HG02852 (cell line): ENCODE results near the gene STK4.

Experiments used
- ATAC-seq: cut with Tn5 transposase; IDR thresholded peaks from one replicate; pipeline ENCODE4 v1.9.1; 2021; ENCODE audit warnings: mild to moderate bottlenecking, moderate library complexity; ENCODE audit not compliant: unreplicated experiment

STK4 gene

GRCh38 chr20:45080867-45081624 is 114.7 kb downstream of the STK4 start:
- no peak for ATAC-seq

GRCh38 chr20:45082468-45082867 is 116.2 kb downstream of the STK4 start:
- ATAC-seq, result no peak

GRCh38 chr20:45083127-45083526 is 116.8 kb downstream of the STK4 start:
- no peak for ATAC-seq

GRCh38 chr20:45085289-45085688 is 119.0 kb downstream of the STK4 start:
- no peak for ATAC-seq

GRCh38 chr20:45085867-45086266 is 119.6 kb downstream of the STK4 start:
- ATAC-seq, result no peak

- ATAC-seq, result no peak
Observed at GRCh38 chr20:45087097-45087790, 120.9 kb downstream of the STK4 start.

- no peak for ATAC-seq
Observed at GRCh38 chr20:45087814-45088213, 121.5 kb downstream of the STK4 start.

- ATAC-seq, result no peak
Observed at GRCh38 chr20:45088247-45088646, 121.9 kb downstream of the STK4 start.

GRCh38 chr20:45090481-45090880 is 124.2 kb downstream of the STK4 start:
- ATAC-seq, result no peak

GRCh38 chr20:45091366-45091765 is 125.1 kb downstream of the STK4 start:
- ATAC-seq, result no peak

GRCh38 chr20:45092898-45093297 is 126.6 kb downstream of the STK4 start:
- no peak for ATAC-seq

- no peak for ATAC-seq
Observed at GRCh38 chr20:45094201-45094600, 127.9 kb downstream of the STK4 start.

GRCh38 chr20:45094864-45095574 is 128.7 kb downstream of the STK4 start:
- ATAC-seq, result no peak

- no peak for ATAC-seq
Observed at GRCh38 chr20:45095805-45096238, 129.5 kb downstream of the STK4 start.

- no peak for ATAC-seq
Observed at GRCh38 chr20:45096781-45097180, 130.5 kb downstream of the STK4 start.

GRCh38 chr20:45097485-45098102 is 131.3 kb downstream of the STK4 start:
- no peak for ATAC-seq

- no peak for ATAC-seq
Observed at GRCh38 chr20:45098103-45098773, 131.9 kb downstream of the STK4 start.

GRCh38 chr20:45100563-45101245 is 134.4 kb downstream of the STK4 start, which contains the start of gene KCNS1:
Gene KCNS1 (minus strand): TSS chr20:45101127. CDS start chr20:45099236, 1,891 bp downstream.
- no peak for ATAC-seq

- ATAC-seq, result no peak
Observed at GRCh38 chr20:45101333-45101850, 135.1 kb downstream of the STK4 start.

GRCh38 chr20:45103072-45103471 is 136.8 kb downstream of the STK4 start:
- ATAC-seq, result no peak
